HG03565 (cell line): Measurements from ENCODE around the gene IL1R1.

Experiments
- ATAC-seq: cut with Tn5 transposase; IDR thresholded peaks from one replicate; pipeline ENCODE4 v1.9.1; 2021; ENCODE audit warnings: mild to moderate bottlenecking, moderate library complexity; ENCODE audit not compliant: unreplicated experiment

Gene IL1R1

GRCh38 chr2:102168026-102168771 lies 25.7 kb downstream of the IL1R1 start:
- no peak for ATAC-seq

- ATAC-seq = no peak
Observed at GRCh38 chr2:102171946-102172345, 29.4 kb downstream of the IL1R1 start.

GRCh38 chr2:102172745-102173144 lies 30.2 kb downstream of the IL1R1 start:
- no peak for ATAC-seq

- no peak for ATAC-seq
Observed at GRCh38 chr2:102176172-102176571, 33.6 kb downstream of the IL1R1 start.

- ATAC-seq = no peak
Observed at GRCh38 chr2:102177814-102178478, 35.4 kb downstream of the IL1R1 start.

GRCh38 chr2:102179061-102179460 lies 36.5 kb downstream of the IL1R1 start:
- ATAC-seq = no peak

GRCh38 chr2:102179788-102180686 lies 37.5 kb downstream of the IL1R1 start:
- no peak for ATAC-seq

GRCh38 chr2:102180687-102180999 lies 38.1 kb downstream of the IL1R1 start:
- no peak for ATAC-seq

- ATAC-seq = no peak
Observed at GRCh38 chr2:102181376-102181775, 38.8 kb downstream of the IL1R1 start.

GRCh38 chr2:102181919-102182635 lies 39.5 kb downstream of the IL1R1 start:
- ATAC-seq = no peak

GRCh38 chr2:102184018-102184417 lies 41.5 kb downstream of the IL1R1 start:
- ATAC-seq = no peak

- no peak for ATAC-seq
Observed at GRCh38 chr2:102184568-102184967, 42.0 kb downstream of the IL1R1 start.

GRCh38 chr2:102185347-102185746 lies 42.8 kb downstream of the IL1R1 start:
- no peak for ATAC-seq

- ATAC-seq = no peak
Observed at GRCh38 chr2:102186791-102187495, 44.4 kb downstream of the IL1R1 start, which contains the start of gene IL1RL2. IL1RL2 (plus strand) TSS chr2:102187023; CDS start chr2:102187868, 845 bp downstream.

GRCh38 chr2:102187496-102188150 lies 45.1 kb downstream of the IL1R1 start:
- ATAC-seq = no peak

- ATAC-seq = no peak
Observed at GRCh38 chr2:102190430-102191107, 48.0 kb downstream of the IL1R1 start.

- ATAC-seq = no peak
Observed at GRCh38 chr2:102191501-102191900, 49.0 kb downstream of the IL1R1 start.

GRCh38 chr2:102193074-102193473 lies 50.5 kb downstream of the IL1R1 start:
- no peak for ATAC-seq

GRCh38 chr2:102194609-102195268 lies 52.2 kb downstream of the IL1R1 start:
- ATAC-seq = no peak
